Caco-2 (cell line): Measurements from ENCODE around the gene FBXL7. TPM values are rescaled to one million over a fixed set of nuclear protein-coding genes. Genes with fewer than 3 reads are reported as not detected.

Experiments used
- BruUV-seq: library from RNA; stranded (reverse); fragments of 400-500 nt; replicated peaks from 2 replicates; lab custom pipeline; 2021; lab: Mats Ljungman, UMichigan
- CTCF ChIA-PET: fragments of 300-600 bp; sonication (Branson Sonifier 250); formaldehyde crosslinking; loops from one replicate; lab custom pipeline; 2022; ENCODE audit warnings: antibody characterized with exemption; lab: Charles Lee
- POLR2A ChIA-PET: fragments of 300-600 bp; sonication (Branson Sonifier 250); formaldehyde crosslinking; loops from one replicate; lab custom pipeline; 2022; ENCODE audit warnings: antibody characterized with exemption; lab: Charles Lee
- DNase-seq, 2 experiments: peaks; one replicate each; pipeline versions ENCODE4 v3.0.0 to v3.0.0-alpha.2; 2020 to 2022
- H3K27me3 ChIP-seq: replicated peaks from 2 replicates; pipeline ENCODE4 v1.6.0; 2011; ENCODE audit warnings: low read length; ENCODE audit not compliant: control insufficient read depth, insufficient read depth
- H3K36me3 ChIP-seq: 2 replicates; pipeline ENCODE4 v1.5.1; 2011; ENCODE audit warnings: low read length; ENCODE audit not compliant: control insufficient read depth, insufficient read depth
- H3K4me1 ChIP-seq: fragments of 250-450 bp; sonication (Bioruptor Pico); 2 replicates; pipeline ENCODE4 v1.5.1; 2020; ENCODE audit warnings: mild to moderate bottlenecking
- H3K4me3 ChIP-seq: 2 replicates; pipeline ENCODE4 v1.5.1; 2011; ENCODE audit warnings: low read depth, mild to moderate bottlenecking, control low read depth, low read length
- H3K9me3 ChIP-seq: fragments of 250-450 bp; sonication (Bioruptor Pico); 2 replicates; pipeline ENCODE4 v1.5.1; 2020; ENCODE audit warnings: mild to moderate bottlenecking, moderate library complexity
- H3K27ac Mint-ChIP-seq: one replicate; pipeline ENCODE4 v1.8.0; 2022; ENCODE audit warnings: mixed read lengths; ENCODE audit not compliant: unreplicated experiment
- H3K27me3 Mint-ChIP-seq: one replicate; pipeline ENCODE4 v1.8.0; 2022; ENCODE audit warnings: mixed read lengths; ENCODE audit not compliant: insufficient read depth, unreplicated experiment
- H3K36me3 Mint-ChIP-seq: one replicate; pipeline ENCODE4 v1.8.0; 2022; ENCODE audit warnings: mild to moderate bottlenecking, mixed read lengths; ENCODE audit not compliant: insufficient read depth, unreplicated experiment
- H3K4me1 Mint-ChIP-seq: one replicate; pipeline ENCODE4 v1.8.0; 2022; ENCODE audit warnings: low read depth, mixed read lengths; ENCODE audit not compliant: unreplicated experiment
- H3K4me3 Mint-ChIP-seq: one replicate; pipeline ENCODE4 v1.8.0; 2022; ENCODE audit warnings: mild to moderate bottlenecking, moderate library complexity, mixed read lengths; ENCODE audit not compliant: unreplicated experiment
- H3K9me3 Mint-ChIP-seq: one replicate; pipeline ENCODE4 v1.8.0; 2022; ENCODE audit warnings: mixed read lengths; ENCODE audit not compliant: unreplicated experiment
- intact Hi-C: fragments of 100-400 bp; cut with micrococcal nuclease; formaldehyde crosslinking; loops from one replicate; pipeline ENCODE4 v1.10.0; 2022; ENCODE audit not compliant: unreplicated experiment
- total RNA-seq: library from RNA; stranded (reverse); gene quantifications from 2 replicates; pipeline ENCODE4 v1.2.3, GENCODE V29; 2022
- TF ChIP-seq, protein P1 (sequence below), 2 experiments: fragments of 200-600 bp in 1 of 2; IDR thresholded peaks; 1 replicate in 1 of 2; 2 replicates in 1 of 2; pipeline versions ENCODE4 v1.5.1 to v1.8.0; 2011 to 2022; ENCODE audit warnings: antibody characterized with exemption in 1 of 2, control low read depth in 1 of 2, inconsistent platforms in 1 of 2, low read depth in 1 of 2, low read length in 1 of 2, mild to moderate bottlenecking in 1 of 2, moderate library complexity in 1 of 2; ENCODE audit not compliant: insufficient read depth in 1 of 2, severe bottlenecking in 1 of 2, unreplicated experiment in 1 of 2

FBXL7 gene
- total RNA-seq, 1 experiment from 2014 or later, result not detected

GRCh38 chr5:15574128-15574527 lies 74.1 kb downstream of the FBXL7 start:
- no peak overlapping the region for H3K4me3 ChIP-seq
- Mint-ChIP-seq H3K9me3 (no peaks in the 10 kb centered on the region), H3K4me1 (no peaks in the 10 kb centered on the region), H3K27ac (no peak overlapping the region), H3K4me3 (no peak overlapping the region), H3K36me3 (no peaks in the 10 kb centered on the region), H3K27me3 (no peaks in the 10 kb centered on the region)
- no peak for DNase-seq
- no peaks in the 10 kb centered on the region for H3K4me1 ChIP-seq
- H3K9me3 ChIP-seq, result no peaks in the 10 kb centered on the region
- POLR2A ChIA-PET, result no interaction called here
- no TSS peak for BruUV-seq
- H3K27me3 ChIP-seq, result no peaks in the 10 kb centered on the region
- no peaks in the 10 kb centered on the region for H3K36me3 ChIP-seq
- intact Hi-C loops, result no loop called here
- CTCF ChIA-PET, result no interaction called here
- TF ChIP-seq, protein P1, sequence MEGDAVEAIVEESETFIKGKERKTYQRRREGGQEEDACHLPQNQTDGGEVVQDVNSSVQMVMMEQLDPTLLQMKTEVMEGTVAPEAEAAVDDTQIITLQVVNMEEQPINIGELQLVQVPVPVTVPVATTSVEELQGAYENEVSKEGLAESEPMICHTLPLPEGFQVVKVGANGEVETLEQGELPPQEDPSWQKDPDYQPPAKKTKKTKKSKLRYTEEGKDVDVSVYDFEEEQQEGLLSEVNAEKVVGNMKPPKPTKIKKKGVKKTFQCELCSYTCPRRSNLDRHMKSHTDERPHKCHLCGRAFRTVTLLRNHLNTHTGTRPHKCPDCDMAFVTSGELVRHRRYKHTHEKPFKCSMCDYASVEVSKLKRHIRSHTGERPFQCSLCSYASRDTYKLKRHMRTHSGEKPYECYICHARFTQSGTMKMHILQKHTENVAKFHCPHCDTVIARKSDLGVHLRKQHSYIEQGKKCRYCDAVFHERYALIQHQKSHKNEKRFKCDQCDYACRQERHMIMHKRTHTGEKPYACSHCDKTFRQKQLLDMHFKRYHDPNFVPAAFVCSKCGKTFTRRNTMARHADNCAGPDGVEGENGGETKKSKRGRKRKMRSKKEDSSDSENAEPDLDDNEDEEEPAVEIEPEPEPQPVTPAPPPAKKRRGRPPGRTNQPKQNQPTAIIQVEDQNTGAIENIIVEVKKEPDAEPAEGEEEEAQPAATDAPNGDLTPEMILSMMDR (IDR thresholded peaks at IDR 0.05; ENCODE audit: insufficient read depth in 1 of 2, low read depth in 1 of 2, low read length in 1 of 2, severe bottlenecking in 1 of 2, unreplicated experiment in 1 of 2), result no peak

- Mint-ChIP-seq H3K9me3 (no peaks in the 10 kb centered on the region), H3K27ac (no peak overlapping the region), H3K4me3 (no peak overlapping the region), H3K36me3 (no peaks in the 10 kb centered on the region), H3K4me1 (no peaks in the 10 kb centered on the region), H3K27me3 (no peaks in the 10 kb centered on the region)
- ChIA-PET POLR2A (no interaction called here), CTCF (no interaction called here)
- no peaks in the 10 kb centered on the region for H3K27me3 ChIP-seq
- intact Hi-C loops, result no loop called here
- BruUV-seq, result no TSS peak
- no peak overlapping the region for H3K4me3 ChIP-seq
- no peaks in the 10 kb centered on the region for H3K36me3 ChIP-seq
- no peak for DNase-seq
- TF ChIP-seq, protein P1 (IDR thresholded peaks at IDR 0.05; ENCODE audit: insufficient read depth in 1 of 2, low read depth in 1 of 2, low read length in 1 of 2, severe bottlenecking in 1 of 2, unreplicated experiment in 1 of 2), result no peak
- no peaks in the 10 kb centered on the region for H3K4me1 ChIP-seq
- no peaks in the 10 kb centered on the region for H3K9me3 ChIP-seq
These were observed 74.9 kb downstream of the FBXL7 start for GRCh38 chr5:15574806-15575325.

GRCh38 chr5:15575666-15576065 lies 75.7 kb downstream of the FBXL7 start:
- no peaks in the 10 kb centered on the region for H3K4me1 Mint-ChIP-seq
- no peaks in the 10 kb centered on the region for H3K36me3 ChIP-seq
- POLR2A ChIA-PET, result no interaction called here
- intact Hi-C loops, result no loop called here
- no peak overlapping the region for H3K4me3 ChIP-seq
- H3K27ac Mint-ChIP-seq, result no peak overlapping the region
- H3K4me3 Mint-ChIP-seq, result no peak overlapping the region
- BruUV-seq, result no TSS peak
- CTCF ChIA-PET, result no interaction called here
- no peaks in the 10 kb centered on the region for H3K4me1 ChIP-seq
- H3K27me3 Mint-ChIP-seq, result no peaks in the 10 kb centered on the region
- H3K27me3 ChIP-seq, result no peaks in the 10 kb centered on the region
- no peak for DNase-seq
- no peaks in the 10 kb centered on the region for H3K36me3 Mint-ChIP-seq
- no peaks in the 10 kb centered on the region for H3K9me3 ChIP-seq
- TF ChIP-seq, protein P1 (IDR thresholded peaks at IDR 0.05; ENCODE audit: insufficient read depth in 1 of 2, low read depth in 1 of 2, low read length in 1 of 2, severe bottlenecking in 1 of 2, unreplicated experiment in 1 of 2), result no peak
- no peaks in the 10 kb centered on the region for H3K9me3 Mint-ChIP-seq
